K562 (cell line): ENCODE data around the gene C17orf114.

Experiments
- BMI1 ChIP-seq: fragments of 150-350 bp; IDR thresholded peaks from 2 replicates; pipeline ENCODE4 v1.6.1; 2014; ENCODE audit warnings: low read length
- CHD2 ChIP-seq: IDR thresholded peaks from 2 replicates; pipeline ENCODE4 v1.6.1; 2011; ENCODE audit warnings: low read depth, low read length
- CXXC5 ChIP-seq: fragments of 250-450 bp; sonication (Bioruptor Pico); IDR thresholded peaks from 2 replicates; pipeline ENCODE4 v1.8.0; 2022; ENCODE audit warnings: inconsistent platforms, mild to moderate bottlenecking, moderate library complexity
- GATAD2B ChIP-seq: fragments of 450-650 bp; IDR thresholded peaks from 2 replicates; pipeline ENCODE4 v1.6.1; 2017; ENCODE audit warnings: mild to moderate bottlenecking, borderline replicate concordance
- JUND ChIP-seq, 2 experiments: IDR thresholded peaks; 2 replicates in 1 of 2; 3 replicates in 1 of 2; pipeline ENCODE4 v1.6.1; 2011; ENCODE audit warnings: borderline replicate concordance in 2 of 2, low read depth in 2 of 2, low read length in 2 of 2, improper control_type of control experiment in 1 of 2, missing biosample characterization in 1 of 2, missing genetic modification characterization in 1 of 2, missing genetic modification reagents in 1 of 2
- MAZ ChIP-seq, 2 experiments: fragments of 450-650 bp in 1 of 2; sonication (generic) in 1 of 2; formaldehyde crosslinking; IDR thresholded peaks in 1 of 2; conservative IDR thresholded peaks in 1 of 2; 2 replicates each; pipeline versions ENCODE4 v1.4.0 to v1.5.0; 2020; ENCODE audit warnings: mild to moderate bottlenecking in 1 of 2, missing genetic modification reagents in 1 of 2
- NR2C2 ChIP-seq, 2 experiments: fragments of 200-800 bp in 1 of 2; sonication (Bioruptor generic) in 1 of 2; sonication (generic) in 1 of 2; formaldehyde crosslinking in 1 of 2; IDR thresholded peaks; 2 replicates each; pipeline versions ENCODE4 v1.6.1 to v1.8.0; 2016 to 2022; ENCODE audit warnings: mild to moderate bottlenecking in 1 of 2, missing compliant biosample characterization in 1 of 2, missing genetic modification characterization in 1 of 2, missing genetic modification reagents in 1 of 2
- NRF1 ChIP-seq, 2 experiments: fragments of 450-650 bp; IDR thresholded peaks in 1 of 2; conservative IDR thresholded peaks in 1 of 2; 2 replicates each; pipeline ENCODE4 v1.6.1; 2014; ENCODE audit warnings: mild to moderate bottlenecking in 2 of 2
- POLR2G ChIP-seq: fragments of 200-400 bp; formaldehyde crosslinking; IDR thresholded peaks from 2 replicates; pipeline ENCODE4 v1.6.1; 2017; ENCODE audit warnings: low read depth, mild to moderate bottlenecking, antibody characterized with exemption, low read length, moderate library complexity
- RBFOX2 ChIP-seq: fragments of 200-400 bp; formaldehyde crosslinking; IDR thresholded peaks from 2 replicates; pipeline ENCODE4 v1.6.1; 2017; ENCODE audit warnings: low read depth, mild to moderate bottlenecking, low read length, moderate library complexity
- SLC30A9 ChIP-seq: fragments of 250-450 bp; sonication (Bioruptor Pico); IDR thresholded peaks from 2 replicates; pipeline ENCODE4 v1.8.0; 2022; ENCODE audit warnings: mild to moderate bottlenecking, moderate library complexity
- SMC3 ChIP-seq: conservative IDR thresholded peaks from 2 replicates; pipeline ENCODE4 v1.6.1; 2011; ENCODE audit warnings: low read depth, low read length, improper control_type of control experiment; ENCODE audit not compliant: insufficient read depth
- SRF ChIP-seq, 2 experiments: fragments of 250-450, 450-650 bp in 1 of 2; sonication (Bioruptor Pico) in 1 of 2; sonication (generic) in 1 of 2; formaldehyde crosslinking; IDR thresholded peaks; 2 replicates each; pipeline versions ENCODE4 v1.5.0 to v1.5.1; 2020 to 2022; ENCODE audit warnings: mild to moderate bottlenecking in 1 of 2, missing genetic modification reagents in 1 of 2
- SRSF7 ChIP-seq: fragments of 200-400 bp; formaldehyde crosslinking; optimal IDR thresholded peaks from 2 replicates; pipeline ENCODE3; 2017; ENCODE audit warnings: mild to moderate bottlenecking, low read depth, low read length
- VEZF1 ChIP-seq: fragments of 200-800 bp; sonication (Bioruptor generic); IDR thresholded peaks from 2 replicates; pipeline ENCODE4 v1.6.1; 2017; ENCODE audit warnings: missing genetic modification characterization, missing compliant biosample characterization
- ZBTB7A ChIP-seq: IDR thresholded peaks from 2 replicates; pipeline ENCODE4 v1.6.1; 2011; ENCODE audit warnings: low read depth, mild to moderate bottlenecking, low read length, moderate library complexity, borderline replicate concordance; ENCODE audit not compliant: control insufficient read depth

The C17orf114 gene

GRCh38 chr17:4806777-4807604 lies 4.9 kb upstream of the C17orf114 start, which contains the start of gene PLD2 (continued):
- TF ChIP-seq GATAD2B, result peak; percentile 52; the same call in 1 of the 2 replicates
- no peak for TF ChIP-seq SRSF7
- no peak for TF ChIP-seq SMC3
- TF ChIP-seq RBFOX2, result peak; percentile 50
- TF ChIP-seq JUND (IDR thresholded peaks at IDR 0.05; ENCODE audit: borderline replicate concordance, low read depth, low read length), result no peak
- TF ChIP-seq JUND (tag; IDR thresholded peaks at IDR 0.05; ENCODE audit: borderline replicate concordance, low read depth, low read length), result no peak
- peak; percentile 85 for TF ChIP-seq CHD2
- TF ChIP-seq NR2C2 (CRISPR knock-in tag; IDR thresholded peaks at IDR 0.05), result no peak
- TF ChIP-seq NR2C2 (tag; IDR thresholded peaks at IDR 0.05), result no peak; the same call in 1 of the 2 replicates
- no peak for TF ChIP-seq BMI1
- peak in 1 of 2 experiments; percentile 35; a peak in 1 of 4 replicates for TF ChIP-seq MAZ (CRISPR knock-in tag; conservative IDR thresholded peaks at IDR 0.05 in 1 of 2, IDR thresholded peaks at IDR 0.05 in 1 of 2)
- no peak for TF ChIP-seq SLC30A9 (CRISPR knock-in tag)
- peak; percentile 73 for TF ChIP-seq POLR2G
- no peak for TF ChIP-seq SRF (CRISPR knock-in tag; IDR thresholded peaks at IDR 0.05)
- TF ChIP-seq VEZF1, result peak; percentile 65
- TF ChIP-seq CXXC5, result peak; percentile 55
- peak; percentile 76; the same call in 1 of the 2 replicates for TF ChIP-seq ZBTB7A
- peak in 1 of 2 experiments; percentile 11; a peak in 1 of 4 replicates for TF ChIP-seq NRF1 (conservative IDR thresholded peaks at IDR 0.05 in 1 of 2, IDR thresholded peaks at IDR 0.05 in 1 of 2)
